GM10266 (cell line): Measurements from ENCODE around the gene YBX1.
A peak's percentile ranks its signal among the peaks of the same experiment; 100 is the strongest.

Experiments used
- DNase-seq: peaks from one replicate; pipeline ENCODE4 v3.0.0; 2012; ENCODE audit errors: extremely low spot score
- CTCF ChIP-seq: IDR thresholded peaks from 2 replicates; pipeline ENCODE4 v1.5.1; 2012; ENCODE audit warnings: mild to moderate bottlenecking, low read depth; ENCODE audit not compliant: control insufficient read depth, insufficient read depth; ENCODE audit errors: missing control alignments

The YBX1 gene

GRCh38 chr1:42660907-42661500, 21.2 kb upstream of the YBX1 start:
- DNase-seq = peak; percentile 44
- no peak for TF ChIP-seq CTCF

- no peak for DNase-seq
- TF ChIP-seq CTCF = no peak
Measured at GRCh38 chr1:42669936-42670335, 12.3 kb upstream of the YBX1 start.

GRCh38 chr1:42670425-42670824, 11.8 kb upstream of the YBX1 start:
- TF ChIP-seq CTCF = no peak

GRCh38 chr1:42674214-42674613, 8.0 kb upstream of the YBX1 start:
- no peak for TF ChIP-seq CTCF
- DNase-seq = no peak

More at GRCh38 chr1:42670425-42670824, 11.8 kb upstream of the YBX1 start:
- no peak for DNase-seq

GRCh38 chr1:42674682-42675081, 7.5 kb upstream of the YBX1 start:
- TF ChIP-seq CTCF = no peak
- no peak for DNase-seq

- TF ChIP-seq CTCF = no peak
Measured at GRCh38 chr1:42675467-42675866, 6.8 kb upstream of the YBX1 start.

GRCh38 chr1:42676534-42677087, 5.6 kb upstream of the YBX1 start:
- no peak for TF ChIP-seq CTCF
- no peak for DNase-seq

More at GRCh38 chr1:42675467-42675866, 6.8 kb upstream of the YBX1 start:
- DNase-seq = no peak
